Glomerular endothelial cell (primary cell): ENCODE results near the gene CIT. TPM values are rescaled to one million over a fixed set of nuclear protein-coding genes. Genes with fewer than 3 reads are reported as not detected.
"Not testable (repeated sequence)": the region's sequence is repeated elsewhere in the genome, so short reads cannot be mapped to it uniquely, and the experiment has no call there.

Experiments used
- DNase-seq: peaks from one replicate; pipeline ENCODE4 v3.0.0-alpha.2; 2011; ENCODE audit warnings: low read depth, low spot score; ENCODE audit errors: extremely low read depth
- total RNA-seq: library from RNA; depleted of rRNA; stranded (reverse); fragments of >200 nt; gene quantifications from 2 replicates; pipeline ENCODE4 v1.2.3, GENCODE V29; 2015

Gene CIT
- total RNA-seq, 1 donor from 2014 or later = 14.2 TPM

GRCh38 chr12:119660076-119660475 lies 217.0 kb downstream of the CIT start:
- DNase-seq = no peak

- no peak for DNase-seq
These were observed 217.7 kb downstream of the CIT start for GRCh38 chr12:119659289-119659897.

GRCh38 chr12:119658166-119658565 lies 219.0 kb downstream of the CIT start:
- not testable (repeated sequence) for DNase-seq

GRCh38 chr12:119657001-119657400 lies 220.1 kb downstream of the CIT start:
- not testable (repeated sequence) for DNase-seq

GRCh38 chr12:119652665-119653064 lies 224.5 kb downstream of the CIT start:
- no peak for DNase-seq

DNA sequence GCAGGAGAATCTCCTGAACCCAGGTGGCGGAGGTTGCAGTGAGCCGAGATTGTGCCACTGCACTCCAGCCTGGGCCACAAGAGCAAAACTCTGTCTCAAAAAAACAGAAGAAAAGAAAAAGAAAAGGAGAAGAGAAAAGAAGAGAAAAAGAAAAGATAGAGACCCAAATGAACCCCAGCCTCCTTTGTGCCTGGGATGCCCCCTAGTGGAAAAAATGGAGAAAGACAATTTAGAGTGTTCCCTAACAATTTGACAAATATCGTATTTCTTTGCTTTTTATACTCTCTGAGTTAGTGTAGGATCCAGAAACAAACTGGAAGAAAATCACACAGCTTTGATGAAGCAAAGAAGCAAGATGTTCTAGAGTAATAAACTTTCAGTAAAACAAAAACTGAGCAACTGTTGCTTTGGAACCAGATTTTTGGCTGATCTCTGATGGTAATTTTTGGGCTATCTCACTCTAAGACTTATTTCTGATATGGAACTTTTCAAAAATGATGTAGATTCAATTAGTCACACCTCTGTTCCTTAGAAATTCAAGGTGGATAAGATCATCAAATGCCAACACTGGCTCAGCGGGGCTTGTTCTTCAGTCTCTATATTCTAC lies 227.8 kb downstream of the CIT start:
- DNase-seq = no peak

- no peak for DNase-seq
These were observed 231.5 kb downstream of the CIT start for GRCh38 chr12:119645535-119646059.

- no peak for DNase-seq
These were observed 232.2 kb downstream of the CIT start for GRCh38 chr12:119644930-119645329.

GRCh38 chr12:119642986-119643385 lies 234.1 kb downstream of the CIT start:
- DNase-seq = no peak

Other genes with a start within 250 kb of the CIT start
- 25.4 and 53.0 TPM in 2 replicates for gene PRKAB1, start 209.2 kb downstream of the CIT start, total RNA-seq
- 0.70 TPM in 1 of 2 replicates, not detected in the other for gene BICDL1, start 111.9 kb upstream of the CIT start, total RNA-seq
- gene RAB35, start 239.4 kb upstream of the CIT start, total RNA-seq = 40.5 and 47.1 TPM in 2 replicates